Stomach smooth muscle (tissue), 2 donors: ENCODE results near the gene SLC22A7.

Experiments
- H3K27ac ChIP-seq: one replicate; pipeline ENCODE4 v1.7.0; 2013; ENCODE audit warnings: mild to moderate bottlenecking, low read length, inconsistent platforms
- H3K27me3 ChIP-seq, 2 donors: one replicate each; pipeline ENCODE4 v1.7.0; 2013; ENCODE audit warnings: low read length in 2 of 2; ENCODE audit not compliant: insufficient read depth in 2 of 2, control insufficient read depth in 1 of 2
- H3K36me3 ChIP-seq, 2 donors: one replicate each; pipeline ENCODE4 v1.7.0; 2013; ENCODE audit warnings: low read length in 2 of 2; ENCODE audit not compliant: control insufficient read depth in 2 of 2, insufficient read depth in 2 of 2
- H3K4me1 ChIP-seq: one replicate; pipeline ENCODE4 v1.7.0; 2013; ENCODE audit warnings: low read length; ENCODE audit not compliant: control insufficient read depth, insufficient read depth
- H3K4me3 ChIP-seq, 2 donors: one replicate each; pipeline ENCODE4 v1.7.0; 2013; ENCODE audit warnings: low read length in 2 of 2
- H3K9ac ChIP-seq, 2 donors: one replicate each; pipeline ENCODE4 v1.7.0; 2013; ENCODE audit warnings: low read length in 2 of 2, mild to moderate bottlenecking in 1 of 2
- H3K9me3 ChIP-seq, 2 donors: one replicate each; pipeline ENCODE4 v1.7.0; 2013; ENCODE audit warnings: low read length in 2 of 2; ENCODE audit not compliant: control insufficient read depth in 2 of 2
- donor health status: healthy.
- donor health status: Pancreatic carcinoma.

SLC22A7 gene

DNA sequence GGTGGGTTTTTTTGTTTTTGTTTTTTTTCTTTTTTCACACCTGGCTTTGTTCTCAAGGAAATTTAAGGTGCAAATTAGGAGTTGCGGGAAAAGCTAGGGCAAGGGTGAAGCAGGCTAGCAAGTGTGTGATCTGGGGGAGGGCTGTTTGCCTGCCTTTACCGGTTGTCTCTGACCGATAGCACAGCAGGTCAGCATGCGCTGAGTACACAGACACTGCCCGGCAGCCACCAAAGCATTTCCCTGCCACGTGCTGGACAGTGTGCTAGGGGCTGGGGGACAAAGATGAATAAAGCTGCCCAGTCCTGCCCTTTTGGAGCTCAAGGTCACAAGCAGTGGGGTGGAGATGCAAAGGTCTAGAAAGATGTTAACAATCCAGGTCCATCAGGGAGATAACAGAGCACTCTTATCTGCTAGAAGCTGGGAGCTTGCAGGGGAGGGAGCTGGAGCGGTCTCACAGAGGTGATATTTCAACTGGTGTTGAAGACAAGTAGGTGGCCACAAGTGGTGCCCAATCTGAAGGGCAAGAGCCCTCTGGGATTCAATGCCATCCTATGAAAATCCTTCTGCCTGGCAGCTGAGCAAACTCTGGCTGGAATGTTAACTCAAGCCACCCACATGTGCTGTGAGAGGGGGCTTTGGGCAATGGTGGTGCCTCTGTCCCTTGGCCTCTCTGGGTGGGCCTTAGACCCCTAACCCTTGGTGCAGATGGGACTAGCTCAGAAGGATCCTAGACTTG, 30.3 kb upstream of the SLC22A7 start:
- H3K4me3 ChIP-seq, result no peak overlapping the region
- no peaks in the 10 kb centered on the region for H3K9me3 ChIP-seq
- peak overlapping the region in 1 of 2 donors; percentile 10 for H3K9ac ChIP-seq
- H3K4me1 ChIP-seq, result peaks cover 26% of the 10 kb centered on the region
- H3K27ac ChIP-seq, result peak overlapping the region; percentile 18
- H3K36me3 ChIP-seq, result no peaks in the 10 kb centered on the region
- no peaks in the 10 kb centered on the region for H3K27me3 ChIP-seq

DNA sequence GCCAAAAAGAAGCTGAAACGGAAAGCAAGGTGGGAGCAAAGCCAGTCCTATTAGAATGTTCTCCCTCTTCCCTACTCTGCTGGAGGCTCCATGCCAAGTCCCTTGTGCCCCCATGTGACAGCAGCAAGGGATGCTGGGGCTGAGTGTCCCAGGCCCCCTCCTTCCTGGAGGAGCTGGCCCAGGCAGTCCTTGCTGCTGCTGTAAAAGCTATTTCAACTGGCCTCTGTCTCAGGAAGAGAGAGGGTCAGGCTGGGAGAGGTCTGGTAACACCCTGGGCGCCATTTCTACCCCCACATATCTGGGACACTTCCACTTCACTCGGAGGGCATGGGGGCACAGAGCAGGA, 29.7 kb upstream of the SLC22A7 start:
- peaks cover 0 to 3% of the 10 kb centered on the region in 2 donors for H3K27me3 ChIP-seq
- peak overlapping the region in 1 of 2 donors; percentile 10 for H3K9ac ChIP-seq
- H3K36me3 ChIP-seq, result no peaks in the 10 kb centered on the region
- H3K4me1 ChIP-seq, result peaks cover 26% of the 10 kb centered on the region
- no peak overlapping the region for H3K4me3 ChIP-seq
- peak overlapping the region; percentile 18 for H3K27ac ChIP-seq
- no peaks in the 10 kb centered on the region for H3K9me3 ChIP-seq

DNA sequence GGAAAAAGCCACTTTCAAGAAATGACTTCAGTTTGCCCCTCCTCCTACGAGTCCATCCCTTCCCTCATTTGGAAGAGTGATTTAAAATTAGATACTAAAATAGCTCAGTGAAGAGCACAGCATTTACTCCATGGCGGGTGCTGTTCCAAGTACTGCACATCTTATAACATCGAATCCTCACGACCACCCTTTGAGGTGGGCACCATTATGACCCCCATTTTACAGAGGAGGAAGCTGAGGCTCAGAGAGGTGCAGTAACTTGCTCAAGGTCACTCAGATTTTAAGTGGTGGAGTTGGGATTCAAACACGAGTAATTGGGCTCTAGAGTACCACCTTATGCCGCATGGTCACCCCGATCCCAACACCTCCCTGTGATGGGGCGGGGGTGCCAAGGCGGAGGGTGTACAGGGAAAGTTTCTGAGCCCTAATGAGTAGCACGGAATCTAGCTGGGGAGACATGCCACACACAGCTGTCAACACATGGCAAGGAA, 29.2 kb upstream of the SLC22A7 start:
- Histone ChIP-seq H3K4me3 (peak overlapping the region; percentile 52 to 69), H3K9me3 (no peaks in the 10 kb centered on the region), H3K36me3 (no peaks in the 10 kb centered on the region), H3K27ac (no peak overlapping the region), H3K27me3 (peaks cover under 1 to 7% of the 10 kb centered on the region in 2 donors), H3K9ac (no peak overlapping the region), H3K4me1 (peaks cover 26% of the 10 kb centered on the region)

DNA sequence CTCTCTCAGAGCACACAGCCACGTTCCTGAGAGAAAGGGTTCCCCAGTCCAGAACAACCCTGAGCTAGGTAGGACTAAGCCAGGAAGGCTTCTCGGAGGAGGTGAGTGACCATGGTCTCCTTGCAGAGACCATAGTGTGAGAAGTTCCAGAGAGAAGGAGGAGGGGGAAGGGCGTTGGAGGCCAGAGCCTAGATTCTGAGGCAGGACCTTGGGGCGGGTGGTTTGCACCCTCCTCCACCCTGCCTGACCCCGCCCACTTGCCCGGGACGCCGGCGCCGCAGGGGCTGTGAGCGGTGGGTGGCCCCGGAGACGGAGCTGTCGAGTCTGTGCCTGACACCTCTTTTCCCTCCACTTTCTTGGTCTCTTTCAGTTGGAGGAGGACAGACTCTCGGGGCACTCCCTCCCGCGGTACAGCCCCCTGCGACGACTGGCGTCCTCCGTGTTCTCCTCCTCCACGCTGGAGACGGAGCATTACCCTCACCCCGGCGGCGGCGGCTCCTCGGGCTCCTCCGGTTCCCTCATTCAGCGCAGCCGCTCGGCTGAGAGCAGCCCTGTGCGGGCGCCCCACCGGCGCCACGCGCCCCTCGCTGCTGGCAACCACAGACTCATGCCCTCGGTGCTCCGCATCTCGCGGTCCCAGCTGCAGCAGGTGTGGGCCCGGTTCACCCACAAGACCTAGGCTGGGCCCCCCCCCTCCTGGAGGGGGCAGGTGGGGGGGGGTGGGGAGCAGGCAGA, 28.6 kb upstream of the SLC22A7 start:
- H3K27ac ChIP-seq, result no peak overlapping the region
- H3K9ac ChIP-seq, result no peak overlapping the region
- peaks cover 26% of the 10 kb centered on the region for H3K4me1 ChIP-seq
- no peaks in the 10 kb centered on the region for H3K9me3 ChIP-seq
- H3K36me3 ChIP-seq, result no peaks in the 10 kb centered on the region
- H3K27me3 ChIP-seq, result peaks cover 5 to 11% of the 10 kb centered on the region in 2 donors
- peak overlapping the region; percentile 52 to 69 for H3K4me3 ChIP-seq

DNA sequence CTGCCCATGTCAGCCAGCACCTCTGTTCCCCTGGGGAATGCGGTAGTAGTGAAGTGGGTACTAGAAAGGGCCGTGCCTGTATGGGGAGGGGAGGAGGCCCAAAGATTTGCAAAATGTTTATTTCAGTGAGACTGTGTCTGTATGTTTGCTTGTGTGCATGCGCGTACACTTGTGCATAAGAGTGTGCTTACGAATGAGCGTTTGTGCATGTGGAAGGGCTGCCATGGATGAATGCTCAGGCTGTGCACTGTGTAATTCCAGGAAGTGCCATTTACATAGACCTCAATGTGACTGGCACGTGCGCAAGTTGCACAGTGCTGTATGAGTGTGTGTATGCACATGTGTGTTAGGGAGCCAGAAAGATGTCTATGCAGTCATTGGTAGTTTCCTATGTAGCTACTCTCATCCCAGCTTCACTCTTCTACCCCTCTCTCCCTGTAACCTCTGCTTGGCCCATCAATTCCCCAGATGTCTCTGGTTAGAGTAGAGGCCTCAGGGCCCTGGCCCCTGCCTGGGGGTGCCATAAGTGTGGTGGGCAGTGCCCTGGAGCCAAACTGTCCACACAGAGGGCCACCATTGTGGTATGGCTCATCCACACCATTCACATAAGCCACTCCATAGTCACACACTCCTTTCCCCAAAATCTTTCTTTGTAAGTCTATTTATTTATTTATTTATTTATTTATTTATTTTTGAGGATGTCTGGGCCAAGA, 26.8 kb upstream of the SLC22A7 start:
- no peaks in the 10 kb centered on the region for H3K36me3 ChIP-seq
- H3K27ac ChIP-seq, result no peak overlapping the region
- H3K4me1 ChIP-seq, result peaks cover 36% of the 10 kb centered on the region
- no peak overlapping the region for H3K9ac ChIP-seq
- no peaks in the 10 kb centered on the region for H3K9me3 ChIP-seq
- H3K4me3 ChIP-seq, result no peak overlapping the region
- peaks cover 15 to 18% of the 10 kb centered on the region in 2 donors for H3K27me3 ChIP-seq

DNA sequence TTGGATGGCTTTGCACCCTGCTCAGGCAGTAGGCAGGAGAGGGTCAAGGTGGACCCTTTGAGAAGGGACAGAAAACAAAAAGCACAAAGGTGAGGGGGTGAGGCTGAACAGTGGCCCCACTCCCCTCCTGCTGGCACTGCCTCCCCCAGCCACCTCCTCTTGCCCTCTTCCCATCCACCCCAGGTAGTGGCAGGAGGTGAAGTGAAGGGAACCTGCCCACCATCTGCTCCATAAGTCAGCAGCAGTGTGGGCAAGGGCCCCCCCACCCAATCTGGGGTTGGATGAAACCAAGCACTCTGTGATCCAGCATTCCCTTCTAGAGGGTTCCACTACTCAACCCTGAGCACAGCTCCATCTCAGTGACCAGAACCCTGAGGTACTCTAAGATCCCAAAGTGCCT, 26.1 kb upstream of the SLC22A7 start:
- peaks cover 38% of the 10 kb centered on the region for H3K4me1 ChIP-seq
- H3K36me3 ChIP-seq, result no peaks in the 10 kb centered on the region
- peaks cover 15 to 18% of the 10 kb centered on the region in 2 donors for H3K27me3 ChIP-seq
- no peak overlapping the region for H3K27ac ChIP-seq
- H3K9ac ChIP-seq, result no peak overlapping the region
- no peak overlapping the region for H3K4me3 ChIP-seq
- no peaks in the 10 kb centered on the region for H3K9me3 ChIP-seq

DNA sequence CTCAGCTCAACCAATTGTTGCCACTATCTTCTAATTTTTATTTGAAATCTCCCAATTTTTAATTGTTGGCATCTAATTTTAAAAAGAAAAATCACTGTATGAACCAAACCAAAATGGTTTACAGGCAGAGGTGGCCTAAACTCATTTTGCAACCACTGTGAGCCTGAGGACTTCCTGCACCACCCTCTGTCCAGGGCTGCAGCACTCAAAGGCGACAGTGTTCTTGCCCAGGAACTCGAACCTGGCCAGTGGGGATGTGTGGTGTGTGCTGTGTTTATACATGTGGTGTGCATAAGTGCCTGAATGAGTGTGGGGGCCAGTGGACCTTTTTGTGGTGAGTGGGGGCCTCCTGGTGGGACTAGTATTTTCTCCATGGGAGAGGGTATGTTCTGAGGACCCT, 24.4 kb upstream of the SLC22A7 start:
- no peaks in the 10 kb centered on the region for H3K9me3 ChIP-seq
- H3K4me3 ChIP-seq, result no peak overlapping the region
- H3K9ac ChIP-seq, result no peak overlapping the region
- H3K4me1 ChIP-seq, result peaks cover 26% of the 10 kb centered on the region
- no peak overlapping the region for H3K27ac ChIP-seq
- H3K27me3 ChIP-seq, result peaks cover 15 to 18% of the 10 kb centered on the region in 2 donors
- no peaks in the 10 kb centered on the region for H3K36me3 ChIP-seq

DNA sequence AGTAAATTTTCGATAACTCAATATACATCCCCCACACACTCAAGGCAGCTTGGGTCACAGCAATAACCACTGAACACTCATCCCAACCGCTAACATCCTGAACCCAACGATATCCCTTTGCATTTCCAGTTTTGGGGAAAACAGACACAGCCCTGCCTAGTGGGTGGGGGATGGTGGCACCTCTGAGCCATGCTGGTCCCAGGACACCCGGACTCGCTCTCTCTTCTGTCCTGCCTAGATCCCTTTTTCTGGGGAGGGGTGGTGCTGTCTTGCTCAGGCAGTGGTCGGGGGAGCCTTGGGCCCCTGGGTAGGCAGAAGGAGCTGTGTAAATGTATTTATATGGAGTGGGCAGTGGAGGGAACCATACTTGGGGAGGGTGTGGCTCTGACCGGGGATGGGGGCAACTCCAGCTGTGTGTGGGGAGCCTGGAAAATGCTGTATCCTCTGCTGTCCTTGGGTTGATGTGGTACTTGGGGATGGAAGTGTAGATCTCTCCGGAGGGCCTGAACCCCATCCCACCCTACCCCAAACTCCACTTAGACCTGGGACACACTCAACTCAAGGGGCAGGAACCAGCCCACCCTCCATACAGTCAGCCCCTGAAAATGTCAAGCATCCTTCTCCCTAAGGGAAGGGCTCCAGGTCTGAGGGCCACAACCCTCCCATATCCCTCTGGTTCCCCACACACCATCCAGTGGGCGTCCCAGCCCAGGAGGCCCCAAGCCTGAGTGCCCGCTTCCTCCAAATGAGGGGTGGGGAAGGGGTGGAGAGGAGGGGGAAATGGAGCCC, 23.7 kb upstream of the SLC22A7 start:
- peak overlapping the region in 1 of 2 donors; percentile 49 for H3K4me3 ChIP-seq
- H3K4me1 ChIP-seq, result peaks cover 20% of the 10 kb centered on the region
- no peak overlapping the region for H3K27ac ChIP-seq
- no peaks in the 10 kb centered on the region for H3K9me3 ChIP-seq
- H3K36me3 ChIP-seq, result no peaks in the 10 kb centered on the region
- no peak overlapping the region for H3K9ac ChIP-seq
- H3K27me3 ChIP-seq, result peaks cover 15 to 18% of the 10 kb centered on the region in 2 donors

DNA sequence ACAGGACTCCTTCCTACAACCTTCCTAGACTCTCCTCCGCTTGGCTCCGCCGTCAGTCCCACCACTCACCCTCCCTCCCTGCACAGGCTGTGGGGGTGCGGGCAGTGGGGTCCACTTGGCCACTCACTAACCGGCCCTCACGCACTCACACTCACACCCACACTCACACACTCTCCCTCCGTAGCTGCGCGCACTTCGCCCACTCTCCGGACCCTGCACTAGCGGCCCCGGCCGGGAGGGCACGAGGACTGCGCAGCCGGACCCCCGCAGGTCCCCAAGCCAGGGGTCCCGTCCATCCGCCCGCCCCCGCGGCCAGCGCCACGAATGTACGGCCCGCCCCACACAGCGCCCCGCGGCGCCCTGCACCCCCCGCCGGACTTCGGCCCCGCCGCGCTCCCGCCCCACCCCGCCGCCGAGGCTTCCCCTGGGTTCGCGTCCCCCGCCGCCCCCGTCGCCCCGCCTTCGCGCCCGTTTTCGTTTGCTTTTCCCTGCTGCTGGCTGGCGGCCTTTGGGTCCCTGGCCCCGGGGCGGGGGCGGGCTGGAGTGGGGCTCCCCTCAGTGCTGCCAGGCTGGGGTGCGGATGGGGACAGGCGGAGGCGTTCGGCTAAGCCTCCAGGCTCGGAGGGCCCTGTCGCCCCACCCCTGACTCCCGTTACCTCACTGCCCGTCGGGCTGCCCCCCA, 23.0 kb upstream of the SLC22A7 start:
- Histone ChIP-seq H3K9ac (no peak overlapping the region), H3K4me3 (peak overlapping the region; percentile 49 to 57), H3K9me3 (no peaks in the 10 kb centered on the region), H3K36me3 (no peaks in the 10 kb centered on the region), H3K27ac (no peak overlapping the region), H3K4me1 (peaks cover 13% of the 10 kb centered on the region), H3K27me3 (peaks cover 15 to 18% of the 10 kb centered on the region in 2 donors)
